ENCODE results near the gene CDK15. TPM values are rescaled to one million over a fixed set of nuclear protein-coding genes. Genes with fewer than 3 reads are reported as not detected.

The CDK15 gene
- total RNA-seq, 1 donor from 2014 or later = 1.8 TPM

DNA sequence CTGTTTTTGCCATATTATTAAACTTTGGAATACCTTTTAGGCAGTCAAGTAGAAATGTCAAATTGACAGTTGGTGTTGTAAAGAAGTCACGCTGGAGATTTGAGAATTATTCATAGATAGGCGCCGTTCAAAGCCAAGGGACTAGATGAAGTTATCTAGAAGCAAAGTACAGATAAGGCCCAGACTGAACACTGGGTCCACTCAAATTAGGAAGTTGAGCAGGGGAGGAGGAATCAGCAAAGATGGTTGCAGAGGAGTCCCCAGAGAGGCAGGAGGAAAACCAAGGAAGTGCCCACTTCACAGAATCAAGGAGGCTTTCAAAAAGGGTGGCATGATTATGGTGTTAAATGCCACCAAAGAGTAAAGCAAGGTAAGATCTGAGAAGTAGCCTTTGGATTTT lies 16.0 kb upstream of the CDK15 start:
- TF ChIP-seq, protein P1, sequence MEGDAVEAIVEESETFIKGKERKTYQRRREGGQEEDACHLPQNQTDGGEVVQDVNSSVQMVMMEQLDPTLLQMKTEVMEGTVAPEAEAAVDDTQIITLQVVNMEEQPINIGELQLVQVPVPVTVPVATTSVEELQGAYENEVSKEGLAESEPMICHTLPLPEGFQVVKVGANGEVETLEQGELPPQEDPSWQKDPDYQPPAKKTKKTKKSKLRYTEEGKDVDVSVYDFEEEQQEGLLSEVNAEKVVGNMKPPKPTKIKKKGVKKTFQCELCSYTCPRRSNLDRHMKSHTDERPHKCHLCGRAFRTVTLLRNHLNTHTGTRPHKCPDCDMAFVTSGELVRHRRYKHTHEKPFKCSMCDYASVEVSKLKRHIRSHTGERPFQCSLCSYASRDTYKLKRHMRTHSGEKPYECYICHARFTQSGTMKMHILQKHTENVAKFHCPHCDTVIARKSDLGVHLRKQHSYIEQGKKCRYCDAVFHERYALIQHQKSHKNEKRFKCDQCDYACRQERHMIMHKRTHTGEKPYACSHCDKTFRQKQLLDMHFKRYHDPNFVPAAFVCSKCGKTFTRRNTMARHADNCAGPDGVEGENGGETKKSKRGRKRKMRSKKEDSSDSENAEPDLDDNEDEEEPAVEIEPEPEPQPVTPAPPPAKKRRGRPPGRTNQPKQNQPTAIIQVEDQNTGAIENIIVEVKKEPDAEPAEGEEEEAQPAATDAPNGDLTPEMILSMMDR (conservative IDR thresholded peaks at IDR 0.05) = no peak
- no peak overlapping the region for H3K4me3 Mint-ChIP-seq
- no peaks in the 10 kb centered on the region for H3K36me3 Mint-ChIP-seq
- H3K27me3 Mint-ChIP-seq = no peaks in the 10 kb centered on the region
- H3K9me3 Mint-ChIP-seq = no peaks in the 10 kb centered on the region
- H3K27ac Mint-ChIP-seq = no peak overlapping the region
- no peak for DNase-seq (ENCODE audit: extremely low spot score, unreplicated experiment)
- H3K4me1 Mint-ChIP-seq (ENCODE audit: unreplicated experiment) = peaks cover 14% of the 10 kb centered on the region

DNA sequence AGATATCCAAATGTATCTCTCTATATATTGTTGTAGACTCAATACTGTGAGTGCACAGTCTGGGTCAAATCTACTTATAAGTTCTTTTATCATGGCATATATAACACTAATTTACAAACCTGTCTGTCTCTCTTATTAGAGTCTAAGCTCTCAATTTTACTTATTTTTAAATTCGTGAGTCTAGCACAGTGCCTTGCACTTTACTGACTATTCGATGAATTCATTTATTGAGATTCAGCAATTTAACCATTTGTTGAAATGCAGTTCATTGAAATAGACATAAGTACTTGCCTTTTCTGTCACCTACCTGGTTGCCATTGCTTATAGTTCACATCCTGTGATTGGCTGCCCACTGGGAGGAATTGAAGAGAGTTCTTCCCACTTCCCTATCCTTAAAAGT lies 15.3 kb upstream of the CDK15 start:
- Mint-ChIP-seq H3K4me1 (ENCODE audit: unreplicated experiment) (peaks cover 20% of the 10 kb centered on the region), H3K4me3 (no peak overlapping the region), H3K27ac (no peak overlapping the region), H3K9me3 (no peaks in the 10 kb centered on the region), H3K27me3 (no peaks in the 10 kb centered on the region), H3K36me3 (no peaks in the 10 kb centered on the region)
- TF ChIP-seq, protein P1 (conservative IDR thresholded peaks at IDR 0.05) = no peak
- no peak for DNase-seq (ENCODE audit: extremely low spot score, unreplicated experiment)

DNA sequence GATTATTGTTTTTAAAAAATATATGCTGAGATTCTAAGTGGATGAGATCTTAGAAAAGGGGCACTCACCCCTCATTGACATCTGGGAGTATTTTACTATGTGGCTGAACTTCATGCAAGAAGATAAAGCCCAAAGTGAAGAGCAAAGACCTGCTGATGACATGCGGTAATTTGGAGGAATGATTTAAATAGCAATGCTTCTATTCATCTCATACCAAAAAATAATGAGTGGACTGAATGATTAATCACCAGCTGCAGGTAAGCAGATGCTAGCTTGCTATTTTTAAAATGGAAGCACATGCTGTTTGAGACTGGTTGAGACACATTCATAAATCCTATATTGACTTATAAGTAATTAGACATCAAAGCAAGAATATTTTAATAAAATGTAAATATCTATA lies 12.7 kb upstream of the CDK15 start:
- H3K27me3 Mint-ChIP-seq = no peaks in the 10 kb centered on the region
- no peak overlapping the region for H3K27ac Mint-ChIP-seq
- no peaks in the 10 kb centered on the region for H3K36me3 Mint-ChIP-seq

DNA sequence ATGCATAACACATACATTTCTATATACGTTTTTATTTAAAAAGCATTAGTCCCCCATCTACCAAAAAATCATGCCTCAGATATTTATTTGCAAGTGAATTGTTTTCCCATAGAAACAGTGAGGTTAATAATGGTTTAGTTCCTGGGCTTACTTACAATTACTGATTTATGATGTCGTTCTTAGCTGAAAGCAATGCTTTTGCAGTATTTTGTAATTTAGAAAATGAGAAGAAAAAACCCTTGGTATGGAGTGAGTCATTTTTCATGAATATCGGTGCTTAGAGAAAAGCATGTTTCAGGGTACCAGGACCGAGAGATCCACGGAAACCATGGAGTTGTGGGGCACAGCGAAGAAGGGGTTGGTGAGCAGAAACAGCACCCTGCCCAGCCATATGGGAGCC lies 12.0 kb upstream of the CDK15 start:
- Mint-ChIP-seq H3K36me3 (no peaks in the 10 kb centered on the region), H3K4me1 (ENCODE audit: unreplicated experiment) (peaks cover 26% of the 10 kb centered on the region), H3K27ac (no peak overlapping the region), H3K27me3 (no peaks in the 10 kb centered on the region), H3K9me3 (no peaks in the 10 kb centered on the region), H3K4me3 (no peak overlapping the region)
- DNase-seq (ENCODE audit: extremely low spot score, unreplicated experiment) = no peak
- TF ChIP-seq, protein P1 (conservative IDR thresholded peaks at IDR 0.05) = no peak

More for the DNA sequence above, 12.7 kb upstream of the CDK15 start:
- Mint-ChIP-seq H3K4me1 (ENCODE audit: unreplicated experiment) (peaks cover 30% of the 10 kb centered on the region), H3K9me3 (no peaks in the 10 kb centered on the region), H3K4me3 (no peak overlapping the region)
- TF ChIP-seq, protein P1 (conservative IDR thresholded peaks at IDR 0.05) = no peak
- no peak for DNase-seq (ENCODE audit: extremely low spot score, unreplicated experiment)

DNA sequence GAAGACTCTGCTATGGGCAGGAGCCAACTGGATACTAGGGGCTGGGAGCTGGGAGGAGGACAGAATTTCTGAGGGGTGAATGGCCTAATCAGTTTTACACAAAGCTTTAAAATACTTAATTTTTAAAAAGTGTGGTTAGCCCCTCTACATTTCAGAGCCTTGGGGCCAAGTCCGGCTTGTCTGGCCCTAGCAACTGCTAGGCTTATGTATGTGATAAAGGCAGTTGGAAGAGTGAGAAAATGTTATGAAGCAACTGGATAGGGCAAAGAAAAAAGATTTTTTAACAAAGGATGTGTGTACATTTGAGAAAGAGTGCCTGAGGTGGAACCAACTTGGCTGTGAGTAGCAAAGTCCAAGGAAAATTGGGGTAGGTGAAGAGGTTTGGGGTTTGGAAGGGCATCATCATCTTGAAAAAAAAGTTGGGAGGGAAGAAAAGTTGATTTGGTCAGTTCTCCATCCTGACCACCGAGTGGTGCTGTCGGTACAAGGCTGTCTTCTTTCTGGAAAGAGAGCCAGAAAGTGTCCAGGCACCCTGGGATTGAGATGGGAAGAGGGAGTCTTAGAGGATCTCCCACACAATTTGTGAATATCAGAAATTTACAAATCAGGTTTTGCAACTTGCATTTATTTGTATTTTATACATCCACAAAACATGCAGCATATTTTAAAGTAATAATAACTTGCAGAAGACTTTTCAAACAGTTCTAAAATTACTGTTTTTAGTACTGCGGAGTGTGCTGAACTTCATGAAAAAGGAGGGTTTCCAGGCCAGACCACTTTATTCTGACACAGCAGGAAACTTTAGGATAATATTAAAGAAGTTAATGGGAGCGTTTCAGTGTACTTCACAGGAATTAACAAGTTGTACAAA lies 10.5 kb upstream of the CDK15 start:
- H3K4me1 Mint-ChIP-seq (ENCODE audit: unreplicated experiment) = peaks cover 22% of the 10 kb centered on the region
- no peak overlapping the region for H3K4me3 Mint-ChIP-seq
- TF ChIP-seq, protein P1 (conservative IDR thresholded peaks at IDR 0.05) = peak; percentile 88
- no peak for DNase-seq (ENCODE audit: extremely low spot score, unreplicated experiment)
- H3K27ac Mint-ChIP-seq = no peak overlapping the region
- H3K27me3 Mint-ChIP-seq = no peaks in the 10 kb centered on the region
- no peaks in the 10 kb centered on the region for H3K36me3 Mint-ChIP-seq
- no peaks in the 10 kb centered on the region for H3K9me3 Mint-ChIP-seq
